ENCODE measurements around the gene ORM1. TPM values are rescaled to one million over a fixed set of nuclear protein-coding genes. Genes with fewer than 3 reads are reported as not detected.

Gene ORM1
- total RNA-seq, 2 experiments from 2014 or later, result not detected

Other genes with a start within 250 kb of the ORM1 start
- not detected for gene AMBP, start 244.8 kb upstream of the ORM1 start, total RNA-seq
- gene KIF12, start 223.8 kb upstream of the ORM1 start, total RNA-seq, result not detected
- 1 to 10 TPM; 8.9 to 9.1 TPM for gene COL27A1, start 167.6 kb upstream of the ORM1 start, total RNA-seq
- not detected for gene ORM2, start 6.8 kb downstream of the ORM1 start, total RNA-seq
- gene AKNA, start 64.9 kb downstream of the ORM1 start, total RNA-seq, result 100 to 1,000 TPM; 135 to 141 TPM
- 1 to 10 TPM; 1.9 to 2.0 TPM for gene WHRN, start 182.4 kb downstream of the ORM1 start, total RNA-seq

Data from activated CD4-positive, alpha-beta T cell treated with anti-CD3 and anti-CD28 coated beads for 36 hours (primary cell).